WTC11 (cell line): ENCODE data around the gene GRAMD1C. TPM values are rescaled to one million over a fixed set of nuclear protein-coding genes. Genes with fewer than 3 reads are reported as not detected.

Experiments
- ATAC-seq: fragments of 200-7000 bp; cut with Tn5 transposase; 2 replicates; pipeline ENCODE4 v1.10.0; 2021; ENCODE audit warnings: mild to moderate bottlenecking, moderate library complexity
- CTCF ChIA-PET: fragments of 300-600 bp; sonication (Branson Sonifier 250); formaldehyde crosslinking; loops from one replicate; lab custom pipeline; 2021; ENCODE audit warnings: antibody characterized with exemption; lab: Charles Lee
- POLR2A ChIA-PET: fragments of 350-600 bp; sonication (Branson Sonifier 250); formaldehyde crosslinking; loops from one replicate; lab custom pipeline; 2021; ENCODE audit warnings: antibody characterized with exemption; lab: Charles Lee
- DNase-seq: peaks from one replicate; pipeline ENCODE4 v3.0.0; 2021; ENCODE audit warnings: low spot score
- H3K27ac Mint-ChIP-seq: 2 replicates; pipeline ENCODE4 v1.8.0; 2021; ENCODE audit warnings: mixed read lengths
- H3K27me3 Mint-ChIP-seq: 2 replicates; pipeline ENCODE4 v1.8.0; 2021; ENCODE audit warnings: low read depth, mild to moderate bottlenecking, moderate library complexity, mixed read lengths
- H3K36me3 Mint-ChIP-seq: 2 replicates; pipeline ENCODE4 v1.8.0; 2021; ENCODE audit warnings: mixed read lengths
- H3K4me1 Mint-ChIP-seq: 2 replicates; pipeline ENCODE4 v1.8.0; 2022; ENCODE audit warnings: mixed read lengths
- H3K4me3 Mint-ChIP-seq: 2 replicates; pipeline ENCODE4 v1.8.0; 2021; ENCODE audit warnings: mild to moderate bottlenecking, moderate library complexity, mixed read lengths
- H3K9me3 Mint-ChIP-seq: 2 replicates; pipeline ENCODE4 v1.8.0; 2021; ENCODE audit warnings: mixed read lengths
- ELF4 ChIP-seq: sonication (generic); formaldehyde crosslinking; IDR thresholded peaks from 2 replicates; pipeline ENCODE4 v1.8.1; 2022; ENCODE audit warnings: low read depth, mild to moderate bottlenecking, moderate library complexity, missing genetic modification reagents
- FOXP1 ChIP-seq: sonication (generic); formaldehyde crosslinking; IDR thresholded peaks from 2 replicates; pipeline ENCODE4 v1.8.0; 2022; ENCODE audit warnings: missing genetic modification reagents, mild to moderate bottlenecking, moderate library complexity, borderline replicate concordance
- GABPB1 ChIP-seq: sonication (generic); formaldehyde crosslinking; IDR thresholded peaks from 2 replicates; pipeline ENCODE4 v1.8.1; 2023; ENCODE audit warnings: mild to moderate bottlenecking, missing genetic modification reagents
- HMGXB4 ChIP-seq: sonication (generic); formaldehyde crosslinking; IDR thresholded peaks from 2 replicates; pipeline ENCODE4 v1.8.1; 2023; ENCODE audit warnings: mild to moderate bottlenecking, moderate library complexity, missing genetic modification reagents
- IRF2 ChIP-seq: sonication (generic); formaldehyde crosslinking; IDR thresholded peaks from 2 replicates; pipeline ENCODE4 v1.8.0; 2022; ENCODE audit warnings: low read depth, missing genetic modification reagents, borderline replicate concordance
- JUN ChIP-seq: sonication (generic); formaldehyde crosslinking; IDR thresholded peaks from 2 replicates; pipeline ENCODE4 v1.8.0; 2023; ENCODE audit warnings: mild to moderate bottlenecking, missing genetic modification reagents
- MAX ChIP-seq: sonication (generic); formaldehyde crosslinking; IDR thresholded peaks from 2 replicates; pipeline ENCODE4 v1.8.0; 2022; ENCODE audit warnings: mild to moderate bottlenecking, missing genetic modification reagents
- NR1H2 ChIP-seq: sonication (generic); formaldehyde crosslinking; IDR thresholded peaks from 2 replicates; pipeline ENCODE4 v1.9.0; 2021; ENCODE audit warnings: mild to moderate bottlenecking, moderate library complexity, missing genetic modification reagents
- NR2C2 ChIP-seq: sonication (generic); formaldehyde crosslinking; IDR thresholded peaks from 2 replicates; pipeline ENCODE4 v1.8.0; 2022; ENCODE audit warnings: mild to moderate bottlenecking, missing genetic modification reagents
- NR3C1 ChIP-seq: sonication (generic); formaldehyde crosslinking; conservative IDR thresholded peaks from 2 replicates; pipeline ENCODE4 v1.8.1; 2023; ENCODE audit warnings: low read depth, mild to moderate bottlenecking, missing genetic modification reagents
- PRRX2 ChIP-seq: fragments of 250-450 bp; sonication (Bioruptor Pico); IDR thresholded peaks from 2 replicates; pipeline ENCODE4 v1.8.0; 2021; ENCODE audit warnings: mild to moderate bottlenecking
- SP1 ChIP-seq: sonication (generic); formaldehyde crosslinking; conservative IDR thresholded peaks from 2 replicates; pipeline ENCODE4 v1.8.1; 2022; ENCODE audit warnings: missing genetic modification reagents
- USF2 ChIP-seq: sonication (generic); formaldehyde crosslinking; IDR thresholded peaks from 2 replicates; pipeline ENCODE4 v1.8.1; 2023; ENCODE audit warnings: mild to moderate bottlenecking, missing genetic modification reagents, moderate library complexity
- ZNF121 ChIP-seq: sonication (generic); formaldehyde crosslinking; IDR thresholded peaks from 2 replicates; pipeline ENCODE4 v1.8.0; 2023; ENCODE audit warnings: missing genetic modification reagents
- ZNF263 ChIP-seq: sonication (generic); formaldehyde crosslinking; IDR thresholded peaks from 2 replicates; pipeline ENCODE4 v1.8.1; 2022; ENCODE audit warnings: low read depth, mild to moderate bottlenecking, moderate library complexity, missing genetic modification reagents
- ZNF281 ChIP-seq: sonication (generic); formaldehyde crosslinking; IDR thresholded peaks from 2 replicates; pipeline ENCODE4 v1.8.0; 2023; ENCODE audit warnings: mild to moderate bottlenecking, missing genetic modification reagents
- total RNA-seq: library from RNA; stranded (reverse); gene quantifications from 3 replicates; pipeline ENCODE4 v1.2.3, GENCODE V29; 2021
- TF ChIP-seq, protein P1 (sequence below): sonication (generic); formaldehyde crosslinking; conservative IDR thresholded peaks from 2 replicates; pipeline ENCODE4 v1.8.1; 2023; ENCODE audit warnings: mild to moderate bottlenecking, low read depth, missing genetic modification reagents, moderate library complexity
- TF ChIP-seq, protein P2 (sequence below): fragments of 250-450 bp; sonication (Bioruptor Pico); IDR thresholded peaks from 2 replicates; pipeline ENCODE4 v1.9.0; 2021; ENCODE audit warnings: mild to moderate bottlenecking
- TF ChIP-seq, protein P3 (sequence below): fragments of 250-450 bp; sonication (Bioruptor Pico); IDR thresholded peaks from 2 replicates; pipeline ENCODE4 v1.9.0; 2021; ENCODE audit warnings: mild to moderate bottlenecking, borderline replicate concordance
- TF ChIP-seq, protein P4 (sequence below): sonication (generic); formaldehyde crosslinking; IDR thresholded peaks from 2 replicates; pipeline ENCODE4 v1.8.0; 2022; ENCODE audit warnings: mild to moderate bottlenecking, missing genetic modification reagents

The GRAMD1C gene
- total RNA-seq, 1 experiment from 2014 or later: 2.8 TPM

DNA sequence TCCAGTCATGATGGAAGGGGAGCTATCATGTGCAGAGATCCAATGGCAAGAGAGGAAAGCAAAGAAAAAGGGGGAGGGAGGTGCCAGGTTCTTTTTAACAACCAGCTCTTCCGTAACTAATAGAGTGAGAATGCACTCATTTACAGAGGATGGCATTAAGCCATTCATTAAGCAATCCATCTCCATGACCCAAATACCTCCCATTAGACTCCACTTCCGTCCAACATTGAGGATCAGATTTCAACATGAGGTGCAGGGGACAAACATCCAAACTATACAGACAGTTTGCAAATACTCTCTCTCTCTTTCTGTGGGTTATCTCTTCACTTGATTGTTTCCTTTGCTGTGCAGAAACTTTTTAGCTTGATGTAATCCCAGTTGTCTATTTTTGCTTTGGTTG lies 130.4 kb downstream of the GRAMD1C start (continued):
- TF ChIP-seq ZNF121 (no peak), ZNF263 (CRISPR knock-in tag) (no peak), JUN (CRISPR knock-in tag) (no peak)
- TF ChIP-seq, protein P1, sequence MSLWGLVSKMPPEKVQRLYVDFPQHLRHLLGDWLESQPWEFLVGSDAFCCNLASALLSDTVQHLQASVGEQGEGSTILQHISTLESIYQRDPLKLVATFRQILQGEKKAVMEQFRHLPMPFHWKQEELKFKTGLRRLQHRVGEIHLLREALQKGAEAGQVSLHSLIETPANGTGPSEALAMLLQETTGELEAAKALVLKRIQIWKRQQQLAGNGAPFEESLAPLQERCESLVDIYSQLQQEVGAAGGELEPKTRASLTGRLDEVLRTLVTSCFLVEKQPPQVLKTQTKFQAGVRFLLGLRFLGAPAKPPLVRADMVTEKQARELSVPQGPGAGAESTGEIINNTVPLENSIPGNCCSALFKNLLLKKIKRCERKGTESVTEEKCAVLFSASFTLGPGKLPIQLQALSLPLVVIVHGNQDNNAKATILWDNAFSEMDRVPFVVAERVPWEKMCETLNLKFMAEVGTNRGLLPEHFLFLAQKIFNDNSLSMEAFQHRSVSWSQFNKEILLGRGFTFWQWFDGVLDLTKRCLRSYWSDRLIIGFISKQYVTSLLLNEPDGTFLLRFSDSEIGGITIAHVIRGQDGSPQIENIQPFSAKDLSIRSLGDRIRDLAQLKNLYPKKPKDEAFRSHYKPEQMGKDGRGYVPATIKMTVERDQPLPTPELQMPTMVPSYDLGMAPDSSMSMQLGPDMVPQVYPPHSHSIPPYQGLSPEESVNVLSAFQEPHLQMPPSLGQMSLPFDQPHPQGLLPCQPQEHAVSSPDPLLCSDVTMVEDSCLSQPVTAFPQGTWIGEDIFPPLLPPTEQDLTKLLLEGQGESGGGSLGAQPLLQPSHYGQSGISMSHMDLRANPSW (CRISPR knock-in tag): no peak

- Mint-ChIP-seq H3K36me3 (peaks cover 20% of the 10 kb centered on the region), H3K4me3 (no peak overlapping the region), H3K9me3 (peaks cover 21% of the 10 kb centered on the region), H3K4me1 (no peaks in the 10 kb centered on the region), H3K27me3 (peaks cover 3% of the 10 kb centered on the region; the same call in 1 of the 2 replicates), H3K27ac (no peak overlapping the region)
- CTCF ChIA-PET: no interaction called here
- no peak for TF ChIP-seq HMGXB4 (CRISPR knock-in tag)
- no peak for TF ChIP-seq ELF4
- no peak for TF ChIP-seq ZNF281 (CRISPR knock-in tag)
- no peak for TF ChIP-seq ZNF263 (CRISPR knock-in tag)
- TF ChIP-seq, protein P2, sequence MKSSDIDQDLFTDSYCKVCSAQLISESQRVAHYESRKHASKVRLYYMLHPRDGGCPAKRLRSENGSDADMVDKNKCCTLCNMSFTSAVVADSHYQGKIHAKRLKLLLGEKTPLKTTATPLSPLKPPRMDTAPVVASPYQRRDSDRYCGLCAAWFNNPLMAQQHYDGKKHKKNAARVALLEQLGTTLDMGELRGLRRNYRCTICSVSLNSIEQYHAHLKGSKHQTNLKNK (CRISPR knock-in tag): no peak
- TF ChIP-seq, protein P3, sequence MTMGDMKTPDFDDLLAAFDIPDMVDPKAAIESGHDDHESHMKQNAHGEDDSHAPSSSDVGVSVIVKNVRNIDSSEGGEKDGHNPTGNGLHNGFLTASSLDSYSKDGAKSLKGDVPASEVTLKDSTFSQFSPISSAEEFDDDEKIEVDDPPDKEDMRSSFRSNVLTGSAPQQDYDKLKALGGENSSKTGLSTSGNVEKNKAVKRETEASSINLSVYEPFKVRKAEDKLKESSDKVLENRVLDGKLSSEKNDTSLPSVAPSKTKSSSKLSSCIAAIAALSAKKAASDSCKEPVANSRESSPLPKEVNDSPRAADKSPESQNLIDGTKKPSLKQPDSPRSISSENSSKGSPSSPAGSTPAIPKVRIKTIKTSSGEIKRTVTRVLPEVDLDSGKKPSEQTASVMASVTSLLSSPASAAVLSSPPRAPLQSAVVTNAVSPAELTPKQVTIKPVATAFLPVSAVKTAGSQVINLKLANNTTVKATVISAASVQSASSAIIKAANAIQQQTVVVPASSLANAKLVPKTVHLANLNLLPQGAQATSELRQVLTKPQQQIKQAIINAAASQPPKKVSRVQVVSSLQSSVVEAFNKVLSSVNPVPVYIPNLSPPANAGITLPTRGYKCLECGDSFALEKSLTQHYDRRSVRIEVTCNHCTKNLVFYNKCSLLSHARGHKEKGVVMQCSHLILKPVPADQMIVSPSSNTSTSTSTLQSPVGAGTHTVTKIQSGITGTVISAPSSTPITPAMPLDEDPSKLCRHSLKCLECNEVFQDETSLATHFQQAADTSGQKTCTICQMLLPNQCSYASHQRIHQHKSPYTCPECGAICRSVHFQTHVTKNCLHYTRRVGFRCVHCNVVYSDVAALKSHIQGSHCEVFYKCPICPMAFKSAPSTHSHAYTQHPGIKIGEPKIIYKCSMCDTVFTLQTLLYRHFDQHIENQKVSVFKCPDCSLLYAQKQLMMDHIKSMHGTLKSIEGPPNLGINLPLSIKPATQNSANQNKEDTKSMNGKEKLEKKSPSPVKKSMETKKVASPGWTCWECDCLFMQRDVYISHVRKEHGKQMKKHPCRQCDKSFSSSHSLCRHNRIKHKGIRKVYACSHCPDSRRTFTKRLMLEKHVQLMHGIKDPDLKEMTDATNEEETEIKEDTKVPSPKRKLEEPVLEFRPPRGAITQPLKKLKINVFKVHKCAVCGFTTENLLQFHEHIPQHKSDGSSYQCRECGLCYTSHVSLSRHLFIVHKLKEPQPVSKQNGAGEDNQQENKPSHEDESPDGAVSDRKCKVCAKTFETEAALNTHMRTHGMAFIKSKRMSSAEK (CRISPR knock-in tag): no peak
- POLR2A ChIA-PET: no interaction called here
- no peak for DNase-seq
- ATAC-seq: no peak
Observed at GRCh38 chr3:113977822-113978221, 139.2 kb downstream of the GRAMD1C start.

GRCh38 chr3:113979916-113980315 lies 141.3 kb downstream of the GRAMD1C start:
- peaks cover 3% of the 10 kb centered on the region for H3K9me3 Mint-ChIP-seq
- ATAC-seq: no peak
- ChIA-PET CTCF (interaction anchor here (0.9 kb wide), 1 partner anchor 200 kb away, joined by 3 read pairs; no protein-coding TSS in a partner anchor), POLR2A (no interaction called here)
- H3K36me3 Mint-ChIP-seq: no peaks in the 10 kb centered on the region; the same call in 1 of the 2 replicates
- H3K4me1 Mint-ChIP-seq: no peaks in the 10 kb centered on the region
- H3K4me3 Mint-ChIP-seq: no peak overlapping the region
- DNase-seq: no peak
- H3K27me3 Mint-ChIP-seq: no peaks in the 10 kb centered on the region
- no peak overlapping the region for H3K27ac Mint-ChIP-seq
- TF ChIP-seq NR1H2 (CRISPR knock-in tag) (no peak), IRF2 (no peak), PRRX2 (no peak), FOXP1 (no peak), GABPB1 (CRISPR knock-in tag) (no peak), MAX (CRISPR knock-in tag) (no peak), SP1 (CRISPR knock-in tag) (no peak), NR3C1 (CRISPR knock-in tag) (no peak), NR2C2 (CRISPR knock-in tag) (no peak), USF2 (no peak)
- TF ChIP-seq, protein P4, sequence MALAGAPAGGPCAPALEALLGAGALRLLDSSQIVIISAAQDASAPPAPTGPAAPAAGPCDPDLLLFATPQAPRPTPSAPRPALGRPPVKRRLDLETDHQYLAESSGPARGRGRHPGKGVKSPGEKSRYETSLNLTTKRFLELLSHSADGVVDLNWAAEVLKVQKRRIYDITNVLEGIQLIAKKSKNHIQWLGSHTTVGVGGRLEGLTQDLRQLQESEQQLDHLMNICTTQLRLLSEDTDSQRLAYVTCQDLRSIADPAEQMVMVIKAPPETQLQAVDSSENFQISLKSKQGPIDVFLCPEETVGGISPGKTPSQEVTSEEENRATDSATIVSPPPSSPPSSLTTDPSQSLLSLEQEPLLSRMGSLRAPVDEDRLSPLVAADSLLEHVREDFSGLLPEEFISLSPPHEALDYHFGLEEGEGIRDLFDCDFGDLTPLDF: no peak
